Vagina (tissue), 2 donors: ENCODE measurements around the gene MAP2K3.
"Not testable (repeated sequence)": the region's sequence is repeated elsewhere in the genome, so short reads cannot be mapped to it uniquely, and the experiment has no call there.

ENCODE experiments used
- CTCF ChIP-seq, 3 experiments: fragments of 450-650 bp in 2 of 3; fragments of 200-600 bp in 1 of 3; sonication (generic) in 1 of 3; IDR thresholded peaks; one replicate each; pipeline ENCODE4 v1.5.1; 2017 to 2019; ENCODE audit warnings: antibody characterized with exemption in 3 of 3, mild to moderate bottlenecking in 2 of 3, moderate library complexity in 2 of 3
- POLR2A ChIP-seq, 2 donors: fragments of 450-650 bp; IDR thresholded peaks; one replicate each; pipeline ENCODE4 v1.6.1; 2017; ENCODE audit warnings: antibody characterized with exemption in 2 of 2, mild to moderate bottlenecking in 2 of 2, moderate library complexity in 2 of 2

GRCh38 chr17:21310766-21311602 lies 26.5 kb downstream of the MAP2K3 start:
- TF ChIP-seq CTCF, POLR2A (IDR thresholded peaks at IDR 0.05): not testable (repeated sequence)
